H1 (cell line): ENCODE measurements around the gene TRAPPC6A. TPM values are rescaled to one million over a fixed set of nuclear protein-coding genes. Genes with fewer than 3 reads are reported as not detected.

Experiments
- ASH2L ChIP-seq: fragments of 200-600, 300-600 bp; sonication (generic); IDR thresholded peaks from one replicate; pipeline ENCODE4 v1.7.1; 2017; ENCODE audit warnings: low read length
- BACH1 ChIP-seq: IDR thresholded peaks from 2 replicates; pipeline ENCODE4 v1.6.1; 2012; ENCODE audit warnings: low read length, improper control_type of control experiment
- EZH2 ChIP-seq: fragments of 200-600 bp; sonication (generic); IDR thresholded peaks from 2 replicates; pipeline ENCODE4 v1.7.1; 2012; ENCODE audit warnings: low read depth, mild to moderate bottlenecking, moderate library complexity, low read length, inconsistent platforms; ENCODE audit not compliant: severe bottlenecking
- JUND ChIP-seq: IDR thresholded peaks from 2 replicates; pipeline ENCODE4 v1.6.1; 2011; ENCODE audit warnings: mild to moderate bottlenecking, improper control_type of control experiment, low read length
- polyA plus RNA-seq, 7 experiments: library from polyadenylated mRNA; depleted of rRNA in 3 of 7; stranded (reverse) in 5 of 7; unstranded in 2 of 7; fragments of >200 nt in 5 of 7; fragments of 200-250 nt in 2 of 7; gene quantifications; 1 replicate in 5 of 7; 2 replicates in 1 of 7; 4 replicates in 1 of 7; pipeline versions ENCODE4 v1.2.1 to v1.2.3, GENCODE V29; 2011 to 2013; ENCODE audit warnings: missing spikeins in 2 of 7, mixed read lengths in 2 of 7
- total RNA-seq: library from RNA; stranded (reverse); fragmentation: NEBNext Ultra II Directional; extraction: Animal tissue kit (Norgen Biotek cat#: 25700); gene quantifications from 2 replicates; pipeline ENCODE4 v1.2.1, GENCODE V29; 2021

TRAPPC6A gene
- total and polyA plus RNA-seq, 2 of the 8 experiments (the other 6 are each of a cell fraction or from before 2014, with no cell fraction given) = 31.8 to 130 TPM

GRCh38 chr19:45189971-45190370 lies 11.9 kb upstream of the TRAPPC6A start (continued):
- no peak for TF ChIP-seq ASH2L
- no peak for TF ChIP-seq JUND
- no peak for TF ChIP-seq BACH1
- no peak for TF ChIP-seq EZH2
